ENCODE results near the gene TMEM201.
"Not testable (repeated sequence)": the region's sequence is repeated elsewhere in the genome, so short reads cannot be mapped to it uniquely, and the experiment has no call there.

The TMEM201 gene

GRCh38 chr1:9588551-9589143 is at the start of gene TMEM201:
Gene TMEM201 (plus strand): TSS chr1:9588911. CDS start chr1:9588931, 20 bp downstream.
- peak; percentile 90 to 96 for DNase-seq (ENCODE audit: low read depth in 1 of 2, low spot score in 1 of 2)

GRCh38 chr1:9539165-9539828 is 49.4 kb upstream of the TMEM201 start, which contains the start of gene SLC25A33:
Gene SLC25A33 (plus strand): TSS chr1:9539465. CDS start chr1:9539692, 227 bp downstream.
- peak; percentile 92 to 95 for DNase-seq (ENCODE audit: low read depth in 1 of 2, low spot score in 1 of 2)

- peak; percentile 7 to 34 for DNase-seq (ENCODE audit: low read depth in 1 of 2, low spot score in 1 of 2)
Observed at GRCh38 chr1:9539829-9540550, 48.7 kb upstream of the TMEM201 start.

- DNase-seq (ENCODE audit: low read depth in 1 of 2, low spot score in 1 of 2): no peak
Observed at GRCh38 chr1:9542430-9542829, 46.3 kb upstream of the TMEM201 start.

- DNase-seq (ENCODE audit: low read depth in 1 of 2, low spot score in 1 of 2): no peak
Observed at GRCh38 chr1:9544926-9545325, 43.8 kb upstream of the TMEM201 start.

GRCh38 chr1:9549955-9550546 is 38.7 kb upstream of the TMEM201 start:
- DNase-seq (ENCODE audit: low read depth in 1 of 2, low spot score in 1 of 2): no peak

GRCh38 chr1:9551984-9552383 is 36.7 kb upstream of the TMEM201 start:
- no peak for DNase-seq (ENCODE audit: low read depth in 1 of 2, low spot score in 1 of 2)

GRCh38 chr1:9553736-9554144 is 35.0 kb upstream of the TMEM201 start:
- no peak for DNase-seq (ENCODE audit: low read depth in 1 of 2, low spot score in 1 of 2)

GRCh38 chr1:9555942-9556341 is 32.8 kb upstream of the TMEM201 start:
- no peak for DNase-seq (ENCODE audit: low read depth in 1 of 2, low spot score in 1 of 2)

GRCh38 chr1:9557624-9558023 is 31.1 kb upstream of the TMEM201 start:
- no peak for DNase-seq (ENCODE audit: low read depth in 1 of 2, low spot score in 1 of 2)

- DNase-seq (ENCODE audit: low read depth in 1 of 2, low spot score in 1 of 2): no peak
Observed at GRCh38 chr1:9558271-9558945, 30.3 kb upstream of the TMEM201 start.

- no peak for DNase-seq (ENCODE audit: low read depth in 1 of 2, low spot score in 1 of 2)
Observed at GRCh38 chr1:9558946-9559545, 29.7 kb upstream of the TMEM201 start.

- DNase-seq (ENCODE audit: low read depth in 1 of 2, low spot score in 1 of 2): no peak
Observed at GRCh38 chr1:9559673-9560072, 29.0 kb upstream of the TMEM201 start.

- not testable (repeated sequence) for DNase-seq (ENCODE audit: low read depth in 1 of 2, low spot score in 1 of 2)
Observed at GRCh38 chr1:9560090-9560489, 28.6 kb upstream of the TMEM201 start.

GRCh38 chr1:9561429-9561828 is 27.3 kb upstream of the TMEM201 start:
- no peak for DNase-seq (ENCODE audit: low read depth in 1 of 2, low spot score in 1 of 2)

GRCh38 chr1:9569267-9569666 is 19.4 kb upstream of the TMEM201 start:
- no peak for DNase-seq (ENCODE audit: low read depth in 1 of 2, low spot score in 1 of 2)

GRCh38 chr1:9570886-9571529 is 17.7 kb upstream of the TMEM201 start:
- DNase-seq (ENCODE audit: low read depth in 1 of 2, low spot score in 1 of 2): not testable (repeated sequence)

GRCh38 chr1:9573723-9574122 is 15.0 kb upstream of the TMEM201 start:
- no peak for DNase-seq (ENCODE audit: low read depth in 1 of 2, low spot score in 1 of 2)

- DNase-seq (ENCODE audit: low read depth in 1 of 2, low spot score in 1 of 2): no peak
Observed at GRCh38 chr1:9575486-9575885, 13.2 kb upstream of the TMEM201 start.

GRCh38 chr1:9576903-9577302 is 11.8 kb upstream of the TMEM201 start:
- no peak for DNase-seq (ENCODE audit: low read depth in 1 of 2, low spot score in 1 of 2)

All from activated T-helper 1 cell treated with anti-CD3 and anti-CD28 coated beads, Interleukin-2, amount 50 U/mL, for 16 hours (primary cell).